SK-N-SH (cell line): ENCODE measurements around the gene CRIP3. TPM values are rescaled to one million over a fixed set of nuclear protein-coding genes. Genes with fewer than 3 reads are reported as not detected.

ENCODE experiments used
- CTCF ChIA-PET: fragments of 300-600, 350-600 bp; formaldehyde crosslinking; extraction: SDS; loops from one replicate; lab custom pipeline; 2021; lab: Yijun Ruan, JAX
- POLR2A ChIA-PET: fragments of 350-600 bp; sonication (Branson Sonifier 250); formaldehyde crosslinking; extraction: SDS; loops from one replicate; lab custom pipeline; 2020; ENCODE audit warnings: antibody characterized with exemption, inconsistent platforms; lab: Yijun Ruan, JAX
- DNase-seq: peaks from one replicate; pipeline ENCODE4 v3.0.0; 2012
- H2AFZ ChIP-seq: fragments of 200-600 bp; sonication (generic); 2 replicates; pipeline ENCODE4 v1.8.1; 2016; ENCODE audit warnings: antibody characterized with exemption, mild to moderate bottlenecking, low read depth
- H3F3A ChIP-seq: fragments of 200-600 bp; sonication (generic); replicated peaks from 2 replicates; pipeline ENCODE3; 2016; ENCODE audit warnings: antibody characterized with exemption, mild to moderate bottlenecking; ENCODE audit not compliant: insufficient read depth
- H3K27ac ChIP-seq, 2 experiments: fragments of 200-500 bp in 1 of 2; fragments of 200-600 bp in 1 of 2; sonication (Bioruptor generic) in 1 of 2; sonication (generic), shearing (Covaris generic) in 1 of 2; 2 replicates each; pipeline versions ENCODE4 v1.5.1 to v1.6.1; 2014 to 2016; ENCODE audit warnings: low read depth in 2 of 2, inconsistent platforms in 1 of 2, low read length in 1 of 2, mild to moderate bottlenecking in 1 of 2, mixed read lengths in 1 of 2
- H3K27me3 ChIP-seq: fragments of 200-600 bp; sonication (generic), shearing (Covaris generic); 2 replicates; pipeline ENCODE4 v1.6.1; 2016; ENCODE audit warnings: mixed run types; ENCODE audit not compliant: insufficient read depth
- H3K36me3 ChIP-seq, 2 experiments: fragments of 200-500 bp in 1 of 2; fragments of 200-600 bp in 1 of 2; sonication (Bioruptor generic) in 1 of 2; sonication (generic) in 1 of 2; replicated peaks in 1 of 2; 2 replicates each; pipeline versions ENCODE3 to v1.5.1; 2014 to 2016; ENCODE audit warnings: low read length in 1 of 2, mild to moderate bottlenecking in 1 of 2; ENCODE audit not compliant: insufficient read depth in 2 of 2, control insufficient read depth in 1 of 2
- H3K4me1 ChIP-seq, 2 experiments: fragments of 200-500 bp in 1 of 2; fragments of 200-600 bp in 1 of 2; sonication (Bioruptor generic) in 1 of 2; sonication (generic), shearing (Covaris generic) in 1 of 2; 2 replicates each; pipeline versions ENCODE4 v1.5.1 to v1.6.1; 2014 to 2016; ENCODE audit warnings: low read depth in 1 of 2, low read length in 1 of 2, mixed run types in 1 of 2; ENCODE audit not compliant: insufficient read depth in 2 of 2, control insufficient read depth in 1 of 2
- H3K4me2 ChIP-seq: fragments of 200-600 bp; sonication (generic), shearing (Covaris generic); 2 replicates; pipeline ENCODE4 v1.6.1; 2017; ENCODE audit warnings: mixed run types
- H3K4me3 ChIP-seq, 2 experiments: fragments of 200-500 bp in 1 of 2; fragments of 200-600 bp in 1 of 2; sonication (Bioruptor generic) in 1 of 2; sonication (generic), shearing (Covaris generic) in 1 of 2; 2 replicates each; pipeline versions ENCODE4 v1.5.1 to v1.8.1; 2014 to 2016; ENCODE audit warnings: low read depth in 2 of 2, inconsistent platforms in 1 of 2, low read length in 1 of 2, mild to moderate bottlenecking in 1 of 2, mixed read lengths in 1 of 2, moderate library complexity in 1 of 2
- H3K79me2 ChIP-seq: fragments of 200-600 bp; sonication (generic); 2 replicates; pipeline ENCODE4 v1.8.1; 2017; ENCODE audit warnings: mild to moderate bottlenecking; ENCODE audit not compliant: insufficient read depth
- H3K9ac ChIP-seq: fragments of 200-600 bp; sonication (generic); 2 replicates; pipeline ENCODE4 v1.6.1; 2017; ENCODE audit warnings: mixed run types
- H3K9me2 ChIP-seq: fragments of 200-600 bp; sonication (generic); 2 replicates; pipeline ENCODE4 v1.6.1; 2017; ENCODE audit warnings: mixed run types
- H3K9me3 ChIP-seq: fragments of 200-600 bp; sonication (generic); 2 replicates; pipeline ENCODE4 v1.6.1; 2017; ENCODE audit warnings: mixed run types, mild to moderate bottlenecking, moderate library complexity
- H4K20me1 ChIP-seq: fragments of 200-600 bp; sonication (generic); 2 replicates; pipeline ENCODE4 v1.6.1; 2017; ENCODE audit warnings: mild to moderate bottlenecking, mixed run types; ENCODE audit not compliant: insufficient read depth
- CHD2 ChIP-seq: fragments of 150-350 bp; IDR thresholded peaks from 2 replicates; pipeline ENCODE4 v1.6.1; 2018; ENCODE audit warnings: low read length; ENCODE audit not compliant: partially characterized antibody
- CTCF ChIP-seq: fragments of 200-600 bp; sonication (generic); IDR thresholded peaks from 2 replicates; pipeline ENCODE4 v1.6.1; 2017; ENCODE audit warnings: antibody characterized with exemption, mild to moderate bottlenecking, moderate library complexity
- ELF1 ChIP-seq: IDR thresholded peaks from 2 replicates; pipeline ENCODE4 v1.4.0; 2012
- EP300 ChIP-seq, 2 experiments: IDR thresholded peaks; 2 replicates each; pipeline versions ENCODE4 v1.4.0 to v1.6.1; 2012; ENCODE audit warnings: borderline replicate concordance in 1 of 2, low read depth in 1 of 2, low read length in 1 of 2
- FOSL2 ChIP-seq: IDR thresholded peaks from 2 replicates; pipeline ENCODE4 v1.4.0; 2012; ENCODE audit warnings: low read depth, mild to moderate bottlenecking, moderate library complexity, borderline replicate concordance
- FOXJ3 ChIP-seq: sonication (generic); formaldehyde crosslinking; IDR thresholded peaks from 2 replicates; pipeline ENCODE4 v1.5.1; 2020; ENCODE audit warnings: mild to moderate bottlenecking, missing genetic modification reagents
- GATA2 ChIP-seq: sonication (generic); formaldehyde crosslinking; IDR thresholded peaks from 2 replicates; pipeline ENCODE4 v1.5.0; 2020; ENCODE audit warnings: mild to moderate bottlenecking, missing genetic modification reagents
- MAX ChIP-seq: IDR thresholded peaks from 2 replicates; pipeline ENCODE4 v1.4.0; 2012; ENCODE audit warnings: low read depth
- MEF2A ChIP-seq: IDR thresholded peaks from 2 replicates; pipeline ENCODE4 v1.4.0; 2012; ENCODE audit warnings: low read depth, borderline replicate concordance
- MXI1 ChIP-seq: IDR thresholded peaks from 2 replicates; pipeline ENCODE4 v1.6.1; 2012; ENCODE audit warnings: mild to moderate bottlenecking, low read depth, low read length, improper control_type of control experiment
- NRF1 ChIP-seq: IDR thresholded peaks from 2 replicates; pipeline ENCODE4 v1.6.1; 2012; ENCODE audit warnings: low read depth, mild to moderate bottlenecking, low read length
- POLR2AphosphoS5 ChIP-seq: IDR thresholded peaks from 2 replicates; pipeline ENCODE4 v1.6.1; 2012; ENCODE audit warnings: low read depth, low read length
- RAD21 ChIP-seq: IDR thresholded peaks from 2 replicates; pipeline ENCODE4 v1.6.1; 2012; ENCODE audit warnings: mild to moderate bottlenecking, low read length
- RCOR1 ChIP-seq: fragments of 150-350 bp; IDR thresholded peaks from 2 replicates; pipeline ENCODE4 v1.6.1; 2017; ENCODE audit warnings: antibody characterized with exemption, low read length
- REST ChIP-seq: IDR thresholded peaks from 2 replicates; pipeline ENCODE4 v1.6.1; 2012; ENCODE audit warnings: mild to moderate bottlenecking, low read depth, low read length, moderate library complexity
- RXRA ChIP-seq: IDR thresholded peaks from 2 replicates; pipeline ENCODE4 v1.4.0; 2012; ENCODE audit warnings: low read depth, mild to moderate bottlenecking, borderline replicate concordance
- SIN3A ChIP-seq: IDR thresholded peaks from 2 replicates; pipeline ENCODE4 v1.6.1; 2012; ENCODE audit warnings: low read depth, mild to moderate bottlenecking, low read length, moderate library complexity, borderline replicate concordance
- TCF12 ChIP-seq: IDR thresholded peaks from 2 replicates; pipeline ENCODE4 v1.4.0; 2012
- TEAD4 ChIP-seq: IDR thresholded peaks from 2 replicates; pipeline ENCODE4 v1.4.0; 2012; ENCODE audit warnings: mild to moderate bottlenecking, borderline replicate concordance; ENCODE audit not compliant: insufficient read depth
- YY1 ChIP-seq: IDR thresholded peaks from 2 replicates; pipeline ENCODE4 v1.4.0; 2012; ENCODE audit warnings: low read depth, mild to moderate bottlenecking
- WGBS: methylation state at CpG from one replicate; pipeline ENCODE4 v1.1.6; 2017; ENCODE audit warnings: low lambda C conversion rate; 5-methylcytosine and 5-hydroxymethylcytosine counted together
- polyA plus RNA-seq, 3 experiments: library from polyadenylated mRNA; depleted of rRNA; stranded (reverse); fragments of >200 nt; gene quantifications; 2 replicates each; pipeline ENCODE4 v1.2.3, GENCODE V29; 2012

CRIP3 gene
- polyA plus RNA-seq, 1 of the 3 experiments (the other 2 are of a cell fraction) = not detected

GRCh38 chr6:43295456-43295855 is 13.2 kb downstream of the CRIP3 start:
- peaks cover 0 to 10% of the 10 kb centered on the region in 2 experiments; a peak in 1 of 4 replicates for H3K4me1 ChIP-seq
- no peaks in the 10 kb centered on the region for H3K79me2 ChIP-seq
- TF ChIP-seq REST (no peak), YY1 (no peak), EP300 (IDR thresholded peaks at IDR 0.05; ENCODE audit: borderline replicate concordance in 1 of 2, low read depth in 1 of 2, low read length in 1 of 2) (no peak), RAD21 (no peak), CHD2 (no peak), TCF12 (no peak), CTCF (no peak), POLR2AphosphoS5 (no peak), TEAD4 (no peak), FOSL2 (no peak), SIN3A (no peak), MAX (no peak), GATA2 (CRISPR knock-in tag) (no peak), MXI1 (no peak), FOXJ3 (CRISPR knock-in tag) (no peak), RXRA (no peak), RCOR1 (no peak), ELF1 (no peak), NRF1 (no peak), MEF2A (no peak)
- POLR2A ChIA-PET = no interaction called here
- no peak overlapping the region for H3K4me3 ChIP-seq
- H3K9ac ChIP-seq = no peak overlapping the region
- no peak overlapping the region for H2AFZ ChIP-seq
- CTCF ChIA-PET = interaction anchor here (2.2 kb wide), 1 partner anchor 66 kb away, joined by 8 read pairs; the partner anchor contains the start of gene DNPH1
- no peaks in the 10 kb centered on the region for H3K9me3 ChIP-seq
- H4K20me1 ChIP-seq = no peaks in the 10 kb centered on the region
- no peaks in the 10 kb centered on the region for H3K36me3 ChIP-seq
- WGBS = 82% methylated on average over 3 of the region's 3 CpGs
- no peaks in the 10 kb centered on the region for H3F3A ChIP-seq
- H3K27ac ChIP-seq = no peak overlapping the region
- no peak for DNase-seq
- no peaks in the 10 kb centered on the region for H3K9me2 ChIP-seq
- H3K4me2 ChIP-seq = no peak overlapping the region
- H3K27me3 ChIP-seq = peaks cover 6% of the 10 kb centered on the region; the same call in 1 of the 2 replicates
